GM12878 (cell line): ENCODE data around the gene MAP3K1. TPM values are rescaled to one million over a fixed set of nuclear protein-coding genes. Genes with fewer than 3 reads are reported as not detected.

Experiments used
- ATAC-seq: fragments of 200-7000 bp; cut with Tn5 transposase; 3 replicates; pipeline ENCODE4 v1.9.1; 2020; ENCODE audit warnings: mild to moderate bottlenecking, moderate library complexity
- BruUV-seq: library from RNA; stranded (reverse); fragments of 400-500 nt; replicated peaks from 2 replicates; lab custom pipeline; 2021; lab: Mats Ljungman, UMichigan
- CTCF ChIA-PET: fragments of 300-600 bp; sonication (Branson Sonifier 250); formaldehyde crosslinking; extraction: SDS; loops from one replicate; lab custom pipeline; 2021; ENCODE audit warnings: inconsistent platforms; lab: Yijun Ruan, JAX
- POLR2A ChIA-PET: fragments of 350-600 bp; formaldehyde crosslinking; extraction: SDS; loops from one replicate; lab custom pipeline; 2021; ENCODE audit warnings: inconsistent platforms; lab: Charles Lee
- RAD21 ChIA-PET: fragments of 300-600 bp; sonication (Branson Sonifier 250); formaldehyde crosslinking; loops from one replicate; lab custom pipeline; 2023; ENCODE audit warnings: antibody characterized with exemption; ENCODE audit not compliant: unreplicated experiment; lab: Charles Lee
- SMC1A ChIA-PET: fragments of 300-600 bp; sonication (Branson Sonifier 250); formaldehyde crosslinking; loops from one replicate; lab custom pipeline; 2023; ENCODE audit not compliant: unreplicated experiment, uncharacterized antibody; lab: Charles Lee
- DNase-seq: peaks from one replicate; pipeline ENCODE4 v3.0.0-alpha.2; 2011; ENCODE audit warnings: low read depth, low spot score
- FAIRE-seq: peaks from 3 replicates; lab custom pipeline; 2011; peaks lifted over from hg19 to GRCh38; lab: Jason Lieb, UNC
- H2AFZ ChIP-seq: 2 replicates; pipeline ENCODE4 v1.6.0; 2011; ENCODE audit warnings: low read depth, low read length, control low read depth; ENCODE audit not compliant: control insufficient read depth
- H3K27ac ChIP-seq: 2 replicates; pipeline ENCODE4 v1.5.1; 2011; ENCODE audit warnings: control low read depth; ENCODE audit not compliant: control insufficient read depth, insufficient read depth
- H3K27me3 ChIP-seq, 2 experiments: replicated peaks in 1 of 2; 2 replicates each; pipeline versions ENCODE4 v1.6.0 to v1.6.1; 2011; ENCODE audit warnings: low read length in 1 of 2; ENCODE audit not compliant: control insufficient read depth in 2 of 2, insufficient read depth in 2 of 2
- H3K36me3 ChIP-seq, 2 experiments: 2 replicates each; pipeline ENCODE4 v1.5.1; 2011; ENCODE audit warnings: low read length in 1 of 2; ENCODE audit not compliant: control insufficient read depth in 2 of 2, insufficient read depth in 2 of 2
- H3K4me1 ChIP-seq: 2 replicates; pipeline ENCODE4 v1.6.1; 2011; ENCODE audit warnings: mild to moderate bottlenecking, low read length, moderate library complexity, mixed read lengths; ENCODE audit not compliant: control insufficient read depth, insufficient read depth
- H3K4me2 ChIP-seq: 2 replicates; pipeline ENCODE4 v1.6.0; 2011; ENCODE audit warnings: control low read depth; ENCODE audit not compliant: control insufficient read depth, insufficient read depth
- H3K4me3 ChIP-seq: fragments of 200-600 bp; sonication (generic); 2 replicates; pipeline ENCODE4 v1.5.1; 2016
- H3K79me2 ChIP-seq: 2 replicates; pipeline ENCODE4 v1.6.0; 2011; ENCODE audit warnings: low read length; ENCODE audit not compliant: control insufficient read depth, insufficient read depth
- H3K9ac ChIP-seq: 2 replicates; pipeline ENCODE4 v1.8.0; 2011; ENCODE audit warnings: low read length, control low read depth, mixed read lengths; ENCODE audit not compliant: control insufficient read depth, insufficient read depth
- H3K9me3 ChIP-seq: replicated peaks from 3 replicates; pipeline ENCODE4 v1.5.1; 2011; ENCODE audit warnings: mild to moderate bottlenecking, low read length; ENCODE audit not compliant: control insufficient read depth, insufficient read depth
- H4K20me1 ChIP-seq: 2 replicates; pipeline ENCODE4 v1.6.0; 2011; ENCODE audit not compliant: control insufficient read depth, insufficient read depth
- BACH1 ChIP-seq: fragments of 450-650 bp; IDR thresholded peaks from 2 replicates; pipeline ENCODE4 v1.6.1; 2017; ENCODE audit warnings: mild to moderate bottlenecking, borderline replicate concordance
- CBX3 ChIP-seq: fragments of 200-600 bp; sonication (generic); IDR thresholded peaks from 2 replicates; pipeline ENCODE4 v1.6.1; 2016; ENCODE audit warnings: low read depth, borderline replicate concordance
- CREM ChIP-seq: IDR thresholded peaks from 2 replicates; pipeline ENCODE4 v1.6.1; 2014; ENCODE audit warnings: antibody characterized with exemption, low read depth
- EGR1 ChIP-seq, 2 experiments: IDR thresholded peaks; 1 replicate in 1 of 2; 2 replicates in 1 of 2; pipeline ENCODE4 v1.6.1; 2011 to 2012; ENCODE audit warnings: low read depth in 2 of 2, low read length in 2 of 2, borderline replicate concordance in 1 of 2, mild to moderate bottlenecking in 1 of 2, moderate library complexity in 1 of 2
- GATAD2B ChIP-seq: fragments of 450-650 bp; conservative IDR thresholded peaks from 2 replicates; pipeline ENCODE4 v1.6.1; 2017; ENCODE audit warnings: low read depth, mild to moderate bottlenecking, moderate library complexity
- JUND ChIP-seq: IDR thresholded peaks from 2 replicates; pipeline ENCODE4 v1.6.1; 2012; ENCODE audit warnings: low read depth, mild to moderate bottlenecking, low read length, improper control_type of control experiment, moderate library complexity
- POLR2AphosphoS2 ChIP-seq: IDR thresholded peaks from 2 replicates; pipeline ENCODE4 v1.6.1; 2011; ENCODE audit warnings: low read depth, mild to moderate bottlenecking, low read length, improper control_type of control experiment, moderate library complexity
- SIX5 ChIP-seq: IDR thresholded peaks from 2 replicates; pipeline ENCODE4 v1.6.1; 2011; ENCODE audit warnings: mild to moderate bottlenecking, low read depth, low read length, moderate library complexity; ENCODE audit not compliant: severe bottlenecking
- SMARCA5 ChIP-seq: fragments of 450-650 bp; IDR thresholded peaks from 2 replicates; pipeline ENCODE4 v1.6.1; 2017; ENCODE audit warnings: mild to moderate bottlenecking
- SMC3 ChIP-seq: IDR thresholded peaks from 2 replicates; pipeline ENCODE4 v1.6.1; 2011; ENCODE audit warnings: low read length, improper control_type of control experiment, borderline replicate concordance
- SPI1 ChIP-seq: IDR thresholded peaks from 2 replicates; pipeline ENCODE4 v1.6.1; 2011; ENCODE audit warnings: low read depth, mild to moderate bottlenecking, low read length, moderate library complexity, borderline replicate concordance; ENCODE audit not compliant: insufficient read depth
- SREBF1 ChIP-seq: IDR thresholded peaks from 2 replicates; pipeline ENCODE4 v1.6.1; 2012; ENCODE audit warnings: mild to moderate bottlenecking, low read length
- TCF3 ChIP-seq: IDR thresholded peaks from 2 replicates; pipeline ENCODE4 v1.6.1; 2012; ENCODE audit warnings: low read depth, mild to moderate bottlenecking, low read length, borderline replicate concordance; ENCODE audit not compliant: insufficient read depth
- WRNIP1 ChIP-seq: IDR thresholded peaks from 2 replicates; pipeline ENCODE4 v1.6.1; 2011; ENCODE audit warnings: low read depth, low read length, improper control_type of control experiment, borderline replicate concordance
- ZNF24 ChIP-seq: fragments of 450-650 bp; IDR thresholded peaks from 2 replicates; pipeline ENCODE4 v1.6.1; 2017; ENCODE audit warnings: antibody characterized with exemption, mild to moderate bottlenecking
- whole genome bisulfite sequencing: methylation state at CpG from one replicate; pipeline ENCODE4 v1.1.6; 2016; ENCODE audit warnings: low lambda C conversion rate; ENCODE audit not compliant: insufficient replicate concordance, insufficient coverage; ENCODE audit errors: missing lambda C conversion rate; 5-methylcytosine and 5-hydroxymethylcytosine counted together
- in situ Hi-C: fragments of 300-500 bp; cut with MboI; formaldehyde crosslinking; loops from 9 replicates; pipeline ENCODE4 v1.14.3; 2018; ENCODE audit warnings: mixed read lengths
- intact Hi-C: fragments of 100-400 bp; cut with micrococcal nuclease; formaldehyde crosslinking; loops from one replicate; pipeline ENCODE4 v1.14.2; 2022; ENCODE audit not compliant: unreplicated experiment
- polyA plus RNA-seq, 11 experiments: library from polyadenylated mRNA; depleted of rRNA in 4 of 11; unstranded in 6 of 11; stranded (reverse) in 5 of 11; fragments of >200 nt; fragmentation: Nextera tagmentation in 4 of 11; fragmentation: Illumina TruSeq in 1 of 11; extraction: Ambion mirVana in 4 of 11; extraction: Trizol in 1 of 11; gene quantifications; 1 replicate in 1 of 11; 2 replicates in 10 of 11; pipeline versions ENCODE4 v1.2.1 to v1.2.3, GENCODE V29; 2011 to 2016; ENCODE audit warnings: inconsistent platforms in 2 of 11, missing spikeins in 2 of 11, low read depth in 1 of 11
- total RNA-seq, 4 experiments: library from RNA; depleted of rRNA in 3 of 4; stranded (reverse); fragments of >200 nt in 3 of 4; fragmentation: Illumina TruSeq in 1 of 4; extraction: Trizol in 1 of 4; gene quantifications; 2 replicates each; pipeline versions ENCODE4 v1.2.1 to v1.2.3, GENCODE V29; 2013 to 2021
- TF ChIP-seq, protein P1 (sequence below): fragments of 450-650 bp; IDR thresholded peaks from 2 replicates; pipeline ENCODE4 v1.6.1; 2017; ENCODE audit warnings: mild to moderate bottlenecking, low read depth, inconsistent platforms; ENCODE audit not compliant: poor library complexity, severe bottlenecking
- TF ChIP-seq, protein P2 (sequence below): fragments of 450-650 bp; conservative IDR thresholded peaks from 2 replicates; pipeline ENCODE4 v1.6.1; 2017; ENCODE audit warnings: mild to moderate bottlenecking, moderate library complexity
- TF ChIP-seq, protein P3 (sequence below): IDR thresholded peaks from 2 replicates; pipeline ENCODE4 v1.6.1; 2011; ENCODE audit warnings: low read depth, mild to moderate bottlenecking, low read length, moderate library complexity, borderline replicate concordance; ENCODE audit errors: extremely low read depth

The MAP3K1 gene
- total and polyA plus RNA-seq, 10 of the 15 experiments (the other 5 are each of a cell fraction or from before 2014, with no cell fraction given), result 7.5 to 24.6 (median 12.6) TPM

DNA sequence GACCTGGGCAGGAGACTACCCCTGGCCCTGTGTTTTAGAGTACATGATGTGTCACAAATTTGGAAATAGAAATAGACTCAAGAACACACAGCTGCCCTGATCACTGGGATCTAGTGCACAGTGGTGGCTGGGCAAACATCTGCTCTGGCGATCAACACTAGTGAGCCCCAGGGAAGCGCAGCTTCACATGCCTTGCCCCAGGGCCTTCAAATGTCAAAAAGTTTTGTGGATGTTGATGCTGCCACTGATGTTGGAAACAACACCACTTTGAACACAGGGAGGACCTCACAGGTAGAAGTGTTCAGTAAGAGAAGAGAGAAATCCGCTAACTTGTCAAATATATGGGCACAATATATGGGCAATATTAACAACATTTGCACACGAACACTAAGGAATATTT is 7.1 kb upstream of the MAP3K1 start:
- SMC1A ChIA-PET, result interaction anchor here (0.6 kb wide), 1 partner anchor 1436 kb away, joined by 3 read pairs; no protein-coding TSS in a partner anchor
- Histone ChIP-seq H3K9me3 (no peaks in the 10 kb centered on the region), H3K27me3 (no peaks in the 10 kb centered on the region; a peak in 1 of 4 replicates), H3K9ac (no peak overlapping the region), H3K27ac (no peak overlapping the region), H4K20me1 (no peaks in the 10 kb centered on the region), H3K4me2 (no peak overlapping the region), H3K36me3 (no peaks in the 10 kb centered on the region), H3K4me1 (no peaks in the 10 kb centered on the region), H3K4me3 (no peak overlapping the region), H3K79me2 (no peaks in the 10 kb centered on the region), H2AFZ (no peak overlapping the region)
- ATAC-seq (no peak), FAIRE-seq (no peak), DNase-seq (no peak)
- 60% methylated on average over 4 of the region's 4 CpGs for WGBS
- CTCF ChIA-PET, result no interaction called here
- no TSS peak for BruUV-seq
- RAD21 ChIA-PET, result interaction anchor here (1.4 kb wide), 1 partner anchor 30 kb away, joined by 3 read pairs; no protein-coding TSS in a partner anchor
- TF ChIP-seq SREBF1 (no peak), JUND (no peak), GATAD2B (no peak), POLR2AphosphoS2 (no peak), CREM (no peak), EGR1 (IDR thresholded peaks at IDR 0.05; ENCODE audit: borderline replicate concordance in 1 of 2, low read depth in 2 of 2, low read length in 2 of 2) (no peak), BACH1 (no peak), SMC3 (no peak), TCF3 (no peak), WRNIP1 (no peak), SMARCA5 (no peak), SPI1 (no peak), CBX3 (no peak), ZNF24 (no peak), SIX5 (no peak)
- TF ChIP-seq, protein P1, sequence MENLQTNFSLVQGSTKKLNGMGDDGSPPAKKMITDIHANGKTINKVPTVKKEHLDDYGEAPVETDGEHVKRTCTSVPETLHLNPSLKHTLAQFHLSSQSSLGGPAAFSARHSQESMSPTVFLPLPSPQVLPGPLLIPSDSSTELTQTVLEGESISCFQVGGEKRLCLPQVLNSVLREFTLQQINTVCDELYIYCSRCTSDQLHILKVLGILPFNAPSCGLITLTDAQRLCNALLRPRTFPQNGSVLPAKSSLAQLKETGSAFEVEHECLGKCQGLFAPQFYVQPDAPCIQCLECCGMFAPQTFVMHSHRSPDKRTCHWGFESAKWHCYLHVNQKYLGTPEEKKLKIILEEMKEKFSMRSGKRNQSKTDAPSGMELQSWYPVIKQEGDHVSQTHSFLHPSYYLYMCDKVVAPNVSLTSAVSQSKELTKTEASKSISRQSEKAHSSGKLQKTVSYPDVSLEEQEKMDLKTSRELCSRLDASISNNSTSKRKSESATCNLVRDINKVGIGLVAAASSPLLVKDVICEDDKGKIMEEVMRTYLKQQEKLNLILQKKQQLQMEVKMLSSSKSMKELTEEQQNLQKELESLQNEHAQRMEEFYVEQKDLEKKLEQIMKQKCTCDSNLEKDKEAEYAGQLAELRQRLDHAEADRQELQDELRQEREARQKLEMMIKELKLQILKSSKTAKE, result no peak
- TF ChIP-seq, protein P2, sequence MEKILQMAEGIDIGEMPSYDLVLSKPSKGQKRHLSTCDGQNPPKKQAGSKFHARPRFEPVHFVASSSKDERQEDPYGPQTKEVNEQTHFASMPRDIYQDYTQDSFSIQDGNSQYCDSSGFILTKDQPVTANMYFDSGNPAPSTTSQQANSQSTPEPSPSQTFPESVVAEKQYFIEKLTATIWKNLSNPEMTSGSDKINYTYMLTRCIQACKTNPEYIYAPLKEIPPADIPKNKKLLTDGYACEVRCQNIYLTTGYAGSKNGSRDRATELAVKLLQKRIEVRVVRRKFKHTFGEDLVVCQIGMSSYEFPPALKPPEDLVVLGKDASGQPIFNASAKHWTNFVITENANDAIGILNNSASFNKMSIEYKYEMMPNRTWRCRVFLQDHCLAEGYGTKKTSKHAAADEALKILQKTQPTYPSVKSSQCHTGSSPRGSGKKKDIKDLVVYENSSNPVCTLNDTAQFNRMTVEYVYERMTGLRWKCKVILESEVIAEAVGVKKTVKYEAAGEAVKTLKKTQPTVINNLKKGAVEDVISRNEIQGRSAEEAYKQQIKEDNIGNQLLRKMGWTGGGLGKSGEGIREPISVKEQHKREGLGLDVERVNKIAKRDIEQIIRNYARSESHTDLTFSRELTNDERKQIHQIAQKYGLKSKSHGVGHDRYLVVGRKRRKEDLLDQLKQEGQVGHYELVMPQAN, result no peak
- TF ChIP-seq, protein P3, sequence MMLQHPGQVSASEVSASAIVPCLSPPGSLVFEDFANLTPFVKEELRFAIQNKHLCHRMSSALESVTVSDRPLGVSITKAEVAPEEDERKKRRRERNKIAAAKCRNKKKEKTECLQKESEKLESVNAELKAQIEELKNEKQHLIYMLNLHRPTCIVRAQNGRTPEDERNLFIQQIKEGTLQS, result no peak
- intact Hi-C loops, result no loop called here
- in situ Hi-C loops, result no loop called here
- POLR2A ChIA-PET, result no interaction called here
